Neural cell (in vitro differentiated cells): ENCODE results near the gene ATP11A. TPM values are rescaled to one million over a fixed set of nuclear protein-coding genes. Genes with fewer than 3 reads are reported as not detected.
"Not testable (repeated sequence)": the region's sequence is repeated elsewhere in the genome, so short reads cannot be mapped to it uniquely, and the experiment has no call there.

Experiments
- H2AFZ ChIP-seq: fragments of 200-600, 300-800 bp; sonication (generic), shearing (Covaris generic); 2 replicates; pipeline ENCODE4 v1.6.0; 2014; ENCODE audit warnings: low read depth, mild to moderate bottlenecking, antibody characterized with exemption, low read length, moderate library complexity
- H3F3A ChIP-seq: fragments of 200-600 bp; shearing (Covaris generic); 2 replicates; pipeline ENCODE4 v1.6.1; 2016; ENCODE audit warnings: mild to moderate bottlenecking, moderate library complexity, mixed read lengths, antibody characterized with exemption, low read length; ENCODE audit not compliant: insufficient read depth, poor library complexity, severe bottlenecking
- H3K27ac ChIP-seq: fragments of 200-600, 300-800 bp; sonication (generic), shearing (Covaris generic); 2 replicates; pipeline ENCODE4 v1.5.1; 2014; ENCODE audit warnings: mild to moderate bottlenecking, low read length, moderate library complexity
- H3K27me3 ChIP-seq: fragments of 300-800, 200-600 bp; sonication (generic), shearing (Covaris generic); 2 replicates; pipeline ENCODE4 v1.6.0; 2014; ENCODE audit warnings: mild to moderate bottlenecking, low read depth, low read length, moderate library complexity; ENCODE audit not compliant: insufficient read depth
- H3K36me3 ChIP-seq: fragments of 300-800, 200-600 bp; sonication (generic), shearing (Covaris generic); 2 replicates; pipeline ENCODE4 v1.5.1; 2014; ENCODE audit warnings: mild to moderate bottlenecking, antibody characterized with exemption, low read length, moderate library complexity; ENCODE audit not compliant: insufficient read depth
- H3K4me2 ChIP-seq: fragments of 300-800, 200-600 bp; sonication (generic), shearing (Covaris generic); 2 replicates; pipeline ENCODE4 v1.6.0; 2014; ENCODE audit warnings: mild to moderate bottlenecking, low read length
- H3K4me3 ChIP-seq: fragments of 300-800, 200-600 bp; sonication (generic), shearing (Covaris generic); 2 replicates; pipeline ENCODE4 v1.5.1; 2014; ENCODE audit warnings: mild to moderate bottlenecking, low read length, moderate library complexity
- H3K79me2 ChIP-seq: fragments of 200-600 bp; shearing (Covaris generic); replicated peaks from 2 replicates; pipeline ENCODE4 v1.6.0; 2014; ENCODE audit warnings: mild to moderate bottlenecking, low read length, moderate library complexity; ENCODE audit not compliant: insufficient read depth
- H3K9ac ChIP-seq: fragments of 300-800, 200-600 bp; sonication (generic), shearing (Covaris generic); 2 replicates; pipeline ENCODE4 v1.6.1; 2016; ENCODE audit warnings: mild to moderate bottlenecking, low read length, mixed read lengths
- H3K9me2 ChIP-seq: fragments of 200-600 bp; shearing (Covaris generic); 2 replicates; pipeline ENCODE4 v1.6.1; 2016; ENCODE audit warnings: mild to moderate bottlenecking, low read length, mixed read lengths; ENCODE audit not compliant: insufficient read depth
- H3K9me3 ChIP-seq: fragments of 200-600, 300-800 bp; sonication (generic), shearing (Covaris generic); 2 replicates; pipeline ENCODE4 v1.6.1; 2016; ENCODE audit warnings: mild to moderate bottlenecking, mixed run types, low read length, moderate library complexity, mixed read lengths
- H4K20me1 ChIP-seq: fragments of 200-600 bp; shearing (Covaris generic); 2 replicates; pipeline ENCODE4 v1.6.1; 2016; ENCODE audit warnings: mild to moderate bottlenecking, mixed run types; ENCODE audit not compliant: insufficient read depth
- EP300 ChIP-seq: fragments of 450-650 bp; conservative IDR thresholded peaks from 2 replicates; pipeline ENCODE4 v1.6.1; 2014; ENCODE audit warnings: antibody characterized with exemption, mild to moderate bottlenecking, moderate library complexity; ENCODE audit not compliant: poor library complexity, severe bottlenecking
- EZH2 ChIP-seq: fragments of 200-600, 300-800 bp; shearing (Covaris generic), sonication (generic); IDR thresholded peaks from 2 replicates; pipeline ENCODE4 v1.6.1; 2014; ENCODE audit warnings: antibody characterized with exemption, low read length, borderline replicate concordance, mild to moderate bottlenecking; ENCODE audit not compliant: insufficient read depth, poor library complexity, severe bottlenecking
- MXI1 ChIP-seq: fragments of 450-650 bp; conservative IDR thresholded peaks from 2 replicates; pipeline ENCODE4 v1.6.1; 2014; ENCODE audit warnings: antibody characterized with exemption, mild to moderate bottlenecking; ENCODE audit not compliant: poor library complexity, severe bottlenecking
- POLR2AphosphoS5 ChIP-seq: IDR thresholded peaks from 2 replicates; pipeline ENCODE4 v1.6.1; 2012
- RAD21 ChIP-seq: fragments of 450-650 bp; conservative IDR thresholded peaks from 2 replicates; pipeline ENCODE4 v1.6.1; 2014; ENCODE audit warnings: antibody characterized with exemption, mild to moderate bottlenecking, moderate library complexity
- REST ChIP-seq: IDR thresholded peaks from 2 replicates; pipeline ENCODE4 v1.6.1; 2012; ENCODE audit warnings: borderline replicate concordance
- SMC3 ChIP-seq: fragments of 450-650 bp; conservative IDR thresholded peaks from 2 replicates; pipeline ENCODE4 v1.6.1; 2014; ENCODE audit warnings: antibody characterized with exemption, mild to moderate bottlenecking, moderate library complexity; ENCODE audit not compliant: poor library complexity
- TAF1 ChIP-seq: IDR thresholded peaks from 2 replicates; pipeline ENCODE4 v1.6.1; 2012; ENCODE audit warnings: low read depth
- polyA plus RNA-seq: library from polyadenylated mRNA; depleted of rRNA; stranded (reverse); fragments of >200 nt; gene quantifications from 2 replicates; pipeline ENCODE4 v1.2.3, GENCODE V29; 2014
- TF ChIP-seq, protein P1 (sequence below): fragments of 450-650 bp; IDR thresholded peaks from 2 replicates; pipeline ENCODE4 v1.5.1; 2014; ENCODE audit warnings: antibody characterized with exemption, mild to moderate bottlenecking, moderate library complexity; ENCODE audit not compliant: poor library complexity, severe bottlenecking

ATP11A gene
- polyA plus RNA-seq, 1 donor from 2014 or later = 3.0 TPM

GRCh38 chr13:112706171-112706570, 16.3 kb downstream of the ATP11A start:
- Histone ChIP-seq H3K4me3 (no peak overlapping the region), H4K20me1 (no peaks in the 10 kb centered on the region)
- TF ChIP-seq, protein P1, sequence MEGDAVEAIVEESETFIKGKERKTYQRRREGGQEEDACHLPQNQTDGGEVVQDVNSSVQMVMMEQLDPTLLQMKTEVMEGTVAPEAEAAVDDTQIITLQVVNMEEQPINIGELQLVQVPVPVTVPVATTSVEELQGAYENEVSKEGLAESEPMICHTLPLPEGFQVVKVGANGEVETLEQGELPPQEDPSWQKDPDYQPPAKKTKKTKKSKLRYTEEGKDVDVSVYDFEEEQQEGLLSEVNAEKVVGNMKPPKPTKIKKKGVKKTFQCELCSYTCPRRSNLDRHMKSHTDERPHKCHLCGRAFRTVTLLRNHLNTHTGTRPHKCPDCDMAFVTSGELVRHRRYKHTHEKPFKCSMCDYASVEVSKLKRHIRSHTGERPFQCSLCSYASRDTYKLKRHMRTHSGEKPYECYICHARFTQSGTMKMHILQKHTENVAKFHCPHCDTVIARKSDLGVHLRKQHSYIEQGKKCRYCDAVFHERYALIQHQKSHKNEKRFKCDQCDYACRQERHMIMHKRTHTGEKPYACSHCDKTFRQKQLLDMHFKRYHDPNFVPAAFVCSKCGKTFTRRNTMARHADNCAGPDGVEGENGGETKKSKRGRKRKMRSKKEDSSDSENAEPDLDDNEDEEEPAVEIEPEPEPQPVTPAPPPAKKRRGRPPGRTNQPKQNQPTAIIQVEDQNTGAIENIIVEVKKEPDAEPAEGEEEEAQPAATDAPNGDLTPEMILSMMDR = no peak
- no peak for TF ChIP-seq SMC3
- no peak for TF ChIP-seq POLR2AphosphoS5
- no peak for TF ChIP-seq REST
- TF ChIP-seq TAF1 = no peak
- no peak for TF ChIP-seq RAD21
- TF ChIP-seq EZH2 = no peak
- TF ChIP-seq EP300 = no peak
- TF ChIP-seq MXI1 = no peak

DNA sequence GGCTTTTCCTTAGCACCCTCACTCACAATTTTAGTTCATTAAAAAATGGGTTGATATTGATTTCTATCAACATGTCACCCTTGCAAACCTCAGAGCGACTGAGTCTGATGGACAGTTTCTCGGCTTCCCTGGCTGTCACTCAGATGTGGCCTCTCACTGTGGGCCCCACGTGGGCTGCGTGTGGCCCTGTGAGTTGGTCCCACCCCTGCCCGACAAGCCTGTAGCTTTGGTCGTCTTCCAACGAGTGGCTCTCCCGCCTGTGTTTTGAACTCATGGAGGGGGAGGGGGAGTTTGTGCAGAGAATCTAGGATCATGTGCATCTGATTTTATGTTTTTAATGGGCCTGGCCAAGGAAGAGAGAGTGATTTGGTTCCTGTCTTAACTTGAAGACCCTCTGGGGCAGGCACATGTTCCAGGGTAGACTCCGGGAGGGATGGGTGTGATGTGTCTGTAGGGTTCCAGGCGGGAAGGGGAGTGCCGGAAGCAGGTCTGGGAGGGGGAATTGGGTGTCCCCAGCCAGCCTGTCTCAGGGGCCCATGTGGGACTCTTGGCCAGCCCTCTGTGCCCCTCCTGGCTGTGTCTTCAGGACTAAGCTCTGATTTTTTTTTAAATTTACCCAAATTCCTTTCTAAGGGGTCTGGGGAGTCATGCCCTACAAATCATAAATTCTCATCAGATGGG, 18.9 kb downstream of the ATP11A start:
- Histone ChIP-seq H2AFZ (no peak overlapping the region), H3K9ac (no peak overlapping the region), H3F3A (peaks cover 6% of the 10 kb centered on the region), H3K36me3 (no peaks in the 10 kb centered on the region), H3K27ac (no peak overlapping the region), H3K4me3 (no peak overlapping the region), H3K27me3 (no peaks in the 10 kb centered on the region), H3K4me2 (no peak overlapping the region), H3K79me2 (no peaks in the 10 kb centered on the region), H3K9me3 (no peaks in the 10 kb centered on the region), H4K20me1 (no peaks in the 10 kb centered on the region), H3K9me2 (no peaks in the 10 kb centered on the region)
- TF ChIP-seq, protein P1 = no peak
- TF ChIP-seq RAD21 (no peak), REST (no peak), POLR2AphosphoS5 (no peak)

More at GRCh38 chr13:112706171-112706570, 16.3 kb downstream of the ATP11A start:
- H3K79me2 ChIP-seq = peaks cover 3% of the 10 kb centered on the region
- H3K9ac ChIP-seq = no peak overlapping the region
- H3K36me3 ChIP-seq = no peaks in the 10 kb centered on the region
- H3K9me3 ChIP-seq = no peaks in the 10 kb centered on the region
- peaks cover 3% of the 10 kb centered on the region for H3F3A ChIP-seq
- H3K27ac ChIP-seq = no peak overlapping the region
- H3K4me2 ChIP-seq = no peak overlapping the region
- H2AFZ ChIP-seq = no peak overlapping the region
- H3K9me2 ChIP-seq = no peaks in the 10 kb centered on the region
- H3K27me3 ChIP-seq = no peaks in the 10 kb centered on the region

DNA sequence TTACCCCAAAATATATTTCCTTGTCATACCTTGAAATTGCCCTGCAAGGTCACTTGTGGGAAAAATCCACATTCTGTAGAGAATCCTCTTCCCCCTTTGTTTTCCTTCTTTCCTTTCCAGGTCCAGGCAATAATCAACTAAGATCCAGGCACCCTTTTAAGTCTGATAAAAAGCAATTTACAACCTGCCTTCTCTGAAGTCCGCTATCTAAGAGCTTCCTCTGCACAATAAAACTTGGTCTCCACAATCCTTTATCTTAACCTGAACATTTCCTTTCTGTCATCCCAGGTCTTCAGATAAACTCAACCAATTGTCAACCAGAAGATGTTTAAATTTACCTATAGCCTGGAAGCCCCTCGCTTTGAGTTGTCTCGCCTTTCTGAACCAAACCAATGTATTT, 19.5 kb downstream of the ATP11A start:
- not testable (repeated sequence) for H3K79me2 ChIP-seq, H3K27me3 ChIP-seq, H3K9me3 ChIP-seq, H3F3A ChIP-seq, H3K4me2 ChIP-seq, H2AFZ ChIP-seq, H3K4me3 ChIP-seq, H4K20me1 ChIP-seq, H3K9me2 ChIP-seq, H3K9ac ChIP-seq, H3K36me3 ChIP-seq, H3K27ac ChIP-seq
